HG03280 (cell line): ENCODE results near the gene GALNT14.
"Not testable (repeated sequence)": the region's sequence is repeated elsewhere in the genome, so short reads cannot be mapped to it uniquely, and the experiment has no call there.

Experiments
- ATAC-seq: cut with Tn5 transposase; IDR thresholded peaks from one replicate; pipeline ENCODE4 v1.9.1; 2021; ENCODE audit warnings: mild to moderate bottlenecking, moderate library complexity; ENCODE audit not compliant: unreplicated experiment

Gene GALNT14, protein sequence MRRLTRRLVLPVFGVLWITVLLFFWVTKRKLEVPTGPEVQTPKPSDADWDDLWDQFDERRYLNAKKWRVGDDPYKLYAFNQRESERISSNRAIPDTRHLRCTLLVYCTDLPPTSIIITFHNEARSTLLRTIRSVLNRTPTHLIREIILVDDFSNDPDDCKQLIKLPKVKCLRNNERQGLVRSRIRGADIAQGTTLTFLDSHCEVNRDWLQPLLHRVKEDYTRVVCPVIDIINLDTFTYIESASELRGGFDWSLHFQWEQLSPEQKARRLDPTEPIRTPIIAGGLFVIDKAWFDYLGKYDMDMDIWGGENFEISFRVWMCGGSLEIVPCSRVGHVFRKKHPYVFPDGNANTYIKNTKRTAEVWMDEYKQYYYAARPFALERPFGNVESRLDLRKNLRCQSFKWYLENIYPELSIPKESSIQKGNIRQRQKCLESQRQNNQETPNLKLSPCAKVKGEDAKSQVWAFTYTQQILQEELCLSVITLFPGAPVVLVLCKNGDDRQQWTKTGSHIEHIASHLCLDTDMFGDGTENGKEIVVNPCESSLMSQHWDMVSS

DNA sequence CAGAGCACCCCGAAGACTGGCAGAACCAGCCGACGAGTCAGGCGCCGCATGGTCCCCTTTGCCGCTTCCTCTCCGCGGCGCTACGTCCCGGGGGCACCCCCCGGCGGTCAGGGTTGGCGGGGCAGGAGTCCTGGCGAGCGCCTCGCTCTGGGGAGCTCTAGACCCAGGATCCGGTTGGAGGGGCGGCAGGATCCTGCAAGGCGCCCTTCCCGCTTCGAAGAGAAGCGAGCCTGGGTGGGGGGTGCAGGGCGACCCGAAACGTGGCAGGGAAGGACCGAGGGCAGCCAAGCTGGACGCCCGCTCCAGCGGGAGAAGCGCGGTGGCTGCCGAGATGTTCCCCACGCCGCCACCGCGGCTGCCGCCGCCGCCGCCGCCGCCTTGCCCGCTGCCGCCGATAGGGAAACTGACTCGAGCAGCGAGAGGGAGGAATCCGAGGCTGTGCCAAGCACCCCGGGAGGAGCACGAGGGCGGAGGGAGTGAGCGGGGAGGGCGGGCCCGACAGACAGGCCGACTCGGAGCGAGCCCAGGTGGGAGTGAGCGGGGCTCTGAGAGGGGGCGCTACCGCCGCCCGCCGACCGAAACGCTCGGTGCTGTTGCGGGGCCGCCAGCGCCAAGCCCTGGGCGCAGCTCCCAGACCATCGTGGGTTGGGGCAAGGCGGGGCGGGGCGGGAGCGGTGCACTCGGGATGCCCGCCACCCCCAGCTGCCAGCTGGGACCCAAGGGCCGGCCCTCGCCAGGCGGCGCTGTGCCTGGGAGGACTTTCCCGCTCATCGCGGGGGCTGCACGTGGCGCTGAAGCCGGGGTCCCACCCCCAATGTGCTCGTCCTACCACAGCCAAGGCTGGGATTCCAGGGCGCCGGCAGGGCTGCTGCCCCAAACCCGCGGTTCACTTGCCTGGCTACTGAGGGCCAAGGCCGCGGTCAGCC lies at the start of gene GALNT14:
GALNT14 (minus strand) TSS at position 404 of the 926 bp plus-strand sequence; CDS start at position 50, 354 bp downstream.
- ATAC-seq, result no peak

DNA sequence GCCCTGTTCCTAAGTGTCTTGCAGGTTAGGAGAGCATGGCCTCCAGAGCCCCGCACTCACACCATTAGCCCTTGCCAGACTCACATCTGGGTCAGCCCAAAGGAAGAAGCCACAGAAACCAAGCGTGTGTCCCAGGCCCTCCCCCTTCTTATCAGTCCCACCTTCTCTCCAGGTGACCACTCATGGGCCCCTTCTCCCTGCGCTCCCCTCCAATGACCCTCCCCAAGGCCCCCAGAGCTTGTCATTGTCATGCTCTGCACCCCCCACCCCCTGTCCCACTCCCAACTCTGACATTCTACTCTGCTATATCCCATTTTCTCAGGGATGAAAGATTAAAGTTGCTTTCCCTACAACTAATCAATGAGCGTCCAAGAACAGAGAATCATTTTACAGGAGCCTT lies 48.9 kb upstream of the GALNT14 start:
- ATAC-seq, result no peak

DNA sequence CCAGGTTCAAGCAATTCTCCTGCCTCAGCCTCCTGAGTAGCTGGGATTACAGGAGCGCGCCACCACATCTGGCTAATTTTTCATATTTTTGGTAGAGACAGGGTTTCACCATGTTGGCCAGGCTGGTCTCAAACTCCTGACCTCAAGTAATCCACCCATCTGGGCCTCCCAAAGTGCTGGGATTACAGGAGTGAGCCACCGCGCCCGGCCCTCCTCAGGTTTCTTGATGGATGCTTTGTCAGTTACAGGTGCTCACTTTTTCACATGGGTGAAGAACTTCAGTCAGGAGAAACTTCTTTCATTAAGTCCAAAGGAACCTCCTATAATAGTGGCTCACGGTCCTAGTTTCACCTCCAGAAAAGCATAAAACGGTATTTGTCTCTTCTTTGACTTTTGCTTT lies 45.7 kb upstream of the GALNT14 start:
- ATAC-seq, result not testable (repeated sequence)

DNA sequence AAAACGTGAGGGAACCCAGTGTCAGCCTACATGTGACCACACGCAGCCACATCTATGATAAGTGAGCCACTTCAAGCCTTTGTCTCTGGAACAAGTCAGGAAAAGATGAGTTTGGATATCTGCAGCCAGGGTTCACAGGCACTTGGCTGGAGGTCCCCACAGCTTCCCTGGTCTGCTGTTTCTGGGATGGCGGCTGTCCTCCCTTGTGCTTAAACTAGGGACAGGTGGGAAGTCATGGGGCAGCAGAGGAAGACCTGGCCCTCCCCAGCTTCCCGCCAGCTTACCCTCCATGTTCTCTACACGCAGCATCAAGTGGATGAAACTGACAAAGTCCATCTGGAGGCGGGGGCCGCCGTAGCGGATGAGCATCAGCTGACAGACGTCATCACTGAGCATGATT lies 38.5 kb upstream of the GALNT14 start:
- no peak for ATAC-seq

DNA sequence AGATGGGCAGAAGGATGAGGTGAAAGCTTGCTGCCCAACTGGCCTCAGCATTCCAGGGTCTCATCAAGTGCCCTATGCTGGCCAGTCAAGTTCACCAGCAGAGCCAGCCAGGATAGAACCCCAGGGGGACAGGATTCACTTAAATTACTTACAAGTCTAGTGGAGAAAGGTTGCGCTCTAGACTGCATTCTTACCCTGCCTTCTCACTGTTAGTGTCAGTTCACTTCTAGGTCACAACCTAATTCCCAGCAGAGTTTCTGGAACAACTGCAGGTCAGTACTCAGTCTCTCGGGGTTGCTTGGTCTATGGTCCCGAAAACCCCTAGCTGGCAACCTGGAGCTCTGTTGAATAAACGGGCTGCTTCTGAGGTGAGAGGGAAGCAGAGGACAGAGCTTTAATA lies 32.9 kb upstream of the GALNT14 start:
- ATAC-seq, result no peak

DNA sequence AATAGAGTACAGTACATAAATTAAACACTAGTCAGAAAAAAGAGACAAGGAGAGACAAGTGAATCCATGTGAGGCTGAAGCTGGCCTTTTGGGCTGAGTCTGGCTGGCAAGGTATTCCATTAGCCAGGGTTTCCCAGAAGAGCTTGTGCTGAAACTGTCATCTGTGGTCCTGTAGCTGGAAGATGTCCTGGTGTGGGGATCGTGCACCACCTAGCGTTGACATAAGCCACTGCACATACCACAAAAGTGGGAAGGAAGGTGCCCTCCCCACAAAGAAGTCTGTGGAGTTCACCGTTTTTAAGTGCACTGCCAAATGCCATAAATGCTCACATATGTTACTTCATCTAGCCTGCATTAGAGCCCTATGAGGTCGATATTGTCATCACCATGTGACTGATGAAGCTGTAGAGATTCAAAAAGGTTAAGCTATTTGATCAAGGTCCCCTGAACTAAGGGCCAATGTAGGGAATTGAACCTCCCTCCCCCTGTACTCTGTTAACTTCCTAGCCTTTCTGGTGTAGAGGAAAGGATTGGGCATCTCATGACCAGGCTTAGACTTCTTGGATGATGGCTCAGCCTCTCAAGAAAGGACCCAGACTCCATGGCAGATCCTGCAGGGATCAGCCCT lies 31.9 kb upstream of the GALNT14 start:
- ATAC-seq, result peak; percentile 85

DNA sequence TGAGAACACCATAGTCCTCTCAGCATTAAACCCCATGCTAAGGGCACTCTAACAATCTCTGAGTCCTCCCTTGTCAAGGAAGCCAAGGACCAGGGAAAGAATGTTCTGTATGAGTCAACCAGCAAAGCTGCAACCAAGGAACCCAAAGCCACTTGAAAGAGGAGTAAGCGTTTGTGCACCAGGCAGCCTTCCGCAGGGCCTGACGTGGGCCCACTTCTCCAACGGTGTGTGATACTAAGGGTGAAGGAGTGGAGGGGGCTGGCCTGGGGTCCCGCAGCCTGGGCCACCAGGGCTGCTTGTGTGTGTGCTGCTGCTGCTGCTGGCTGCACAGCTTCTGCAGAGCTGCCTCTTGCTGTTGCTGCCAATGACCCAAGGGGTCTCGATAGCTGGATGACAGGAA lies 30.1 kb upstream of the GALNT14 start:
- ATAC-seq, result no peak

DNA sequence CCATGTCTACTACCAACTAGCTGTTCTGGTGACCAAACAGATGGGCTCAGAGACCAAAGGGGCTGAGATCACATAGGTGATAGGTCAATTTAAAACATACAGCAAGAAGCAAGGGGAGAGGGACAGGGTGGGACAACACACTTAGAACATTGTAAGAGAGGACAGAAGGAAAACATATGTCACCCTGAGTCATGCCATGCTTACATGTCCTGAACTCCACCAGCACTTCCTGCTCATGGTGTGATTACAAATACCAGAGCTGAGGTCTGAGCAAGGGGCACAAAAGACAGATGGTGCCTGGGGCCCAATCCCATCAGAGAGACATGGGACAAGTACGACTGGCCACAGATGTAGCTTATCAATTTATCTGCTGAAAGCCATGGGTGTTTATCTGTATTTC lies 28.7 kb upstream of the GALNT14 start:
- ATAC-seq, result no peak

DNA sequence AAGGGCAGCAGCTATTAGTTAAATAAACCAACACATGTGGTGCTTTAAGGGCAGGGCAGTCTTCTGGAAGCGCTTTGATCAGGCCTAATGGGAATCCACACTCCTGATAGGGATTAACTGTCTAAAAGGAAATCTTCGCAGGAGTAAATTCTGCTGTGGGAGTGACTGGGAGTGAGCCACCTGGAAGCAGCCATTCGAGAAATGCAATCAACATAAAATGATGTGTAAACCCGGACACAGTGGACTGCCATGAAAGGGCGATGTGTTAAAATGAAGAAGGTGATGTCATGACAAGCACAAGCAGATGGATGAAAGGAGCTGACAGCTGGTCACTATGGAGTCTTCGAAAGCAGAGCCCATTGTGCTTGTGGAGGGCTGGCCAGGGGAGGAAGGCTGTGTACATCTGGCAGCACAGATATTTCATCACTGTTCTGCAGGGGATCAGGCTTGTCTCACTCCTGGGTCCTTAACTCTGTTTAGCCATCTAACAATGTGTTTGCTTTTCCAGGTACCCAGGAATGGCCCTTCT lies 24.8 kb upstream of the GALNT14 start:
- ATAC-seq, result no peak

DNA sequence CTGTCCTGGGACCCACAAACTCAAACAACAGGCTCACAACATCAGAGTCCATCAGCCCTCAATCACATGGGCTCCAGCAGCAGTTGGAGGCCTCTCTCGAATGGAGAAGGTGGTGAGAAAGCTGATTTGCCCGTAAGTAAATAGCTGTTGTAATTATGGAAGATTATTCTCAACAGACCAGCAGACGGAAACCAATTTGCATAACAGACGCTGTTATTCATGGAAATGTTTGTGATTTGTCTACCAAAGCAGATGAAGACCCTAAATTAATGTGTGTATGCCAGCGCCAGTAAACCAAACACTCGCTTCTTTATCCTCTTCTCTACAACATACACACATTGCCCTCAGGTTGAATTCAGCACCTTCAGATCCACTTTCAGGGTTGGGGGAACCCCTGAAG lies 23.4 kb upstream of the GALNT14 start:
- ATAC-seq, result no peak

DNA sequence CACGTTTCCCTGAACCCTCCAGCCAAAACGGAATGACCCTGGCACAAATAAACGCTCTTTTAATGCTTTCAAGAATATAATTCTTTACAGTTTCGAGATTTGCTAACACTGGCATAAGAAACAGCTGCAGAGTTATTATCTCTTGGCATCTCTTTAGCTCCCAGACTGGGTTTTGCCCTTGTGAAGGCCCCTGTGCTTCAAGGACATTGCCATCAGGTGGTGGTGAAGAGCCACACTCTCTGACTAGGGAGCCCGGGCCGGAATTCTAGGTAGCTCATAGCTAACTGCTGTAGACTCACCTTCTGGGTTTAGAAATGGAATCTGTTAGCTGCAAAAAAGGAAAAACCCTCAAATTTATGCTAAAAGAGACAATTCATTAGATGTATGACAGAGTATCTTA lies 13.3 kb upstream of the GALNT14 start:
- no peak for ATAC-seq

DNA sequence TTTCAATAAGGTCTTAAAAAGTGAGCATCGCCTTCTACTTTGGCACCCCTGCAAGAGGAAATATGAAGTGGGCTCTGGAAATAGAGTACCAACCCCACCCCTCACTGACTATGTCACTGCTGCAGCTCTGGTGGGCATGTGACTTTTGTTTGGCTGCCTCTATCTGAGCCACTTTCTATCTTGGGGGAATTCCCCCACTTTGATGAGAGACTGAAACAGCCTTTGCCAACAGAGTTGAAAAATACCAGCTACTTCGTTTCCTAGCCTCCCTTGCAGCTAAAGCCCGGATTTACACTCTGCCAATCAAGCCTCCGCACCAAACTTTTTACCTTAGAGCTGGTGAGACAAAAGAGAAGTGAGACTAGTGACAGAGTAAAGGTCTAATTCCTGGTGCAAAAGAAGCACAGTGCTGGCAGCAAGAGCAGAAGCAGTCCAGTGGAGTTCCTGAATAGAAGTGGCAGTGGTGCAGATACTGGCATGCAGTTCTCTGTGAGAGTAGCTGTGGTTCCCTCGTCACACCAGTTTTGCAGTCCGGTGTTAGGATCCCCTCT lies 12.0 kb upstream of the GALNT14 start:
- ATAC-seq, result no peak

DNA sequence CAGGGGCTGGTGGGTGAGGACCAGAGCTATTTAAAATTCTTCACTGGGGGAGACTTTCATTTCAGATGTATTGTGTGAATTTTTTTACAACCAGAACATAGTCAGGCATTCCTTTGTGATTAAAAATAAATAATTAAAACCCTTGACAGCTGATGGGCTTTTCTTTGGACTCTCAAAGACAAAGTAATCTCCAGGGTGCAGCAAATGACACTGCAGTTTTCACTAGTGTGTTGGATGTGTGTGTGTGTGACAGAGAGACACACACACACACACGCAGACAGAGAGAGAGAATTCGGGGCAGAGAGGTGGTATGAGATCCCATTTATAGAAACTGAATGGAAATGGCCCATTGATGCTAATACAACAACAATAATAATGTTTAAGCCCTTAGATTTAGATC lies 10.3 kb upstream of the GALNT14 start:
- ATAC-seq, result no peak

DNA sequence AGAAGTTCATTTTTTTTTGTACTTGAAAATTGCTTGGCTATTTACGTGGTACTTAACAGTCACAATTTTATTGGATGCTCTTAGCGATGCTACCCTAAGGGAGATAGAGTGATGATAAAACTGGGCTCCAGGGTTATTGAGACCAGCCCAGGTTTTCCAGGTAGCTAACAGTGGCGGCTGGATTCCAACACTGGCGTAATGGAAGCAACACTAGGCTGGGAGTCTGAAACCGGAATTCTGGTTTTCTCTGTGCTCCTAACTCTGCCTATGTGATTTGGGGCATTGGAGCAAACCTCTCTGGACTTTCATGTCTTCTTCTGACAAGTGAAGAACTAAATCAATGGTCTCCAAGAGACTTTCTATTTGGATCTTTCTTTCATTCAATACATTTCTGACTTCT lies 9.4 kb upstream of the GALNT14 start:
- no peak for ATAC-seq

DNA sequence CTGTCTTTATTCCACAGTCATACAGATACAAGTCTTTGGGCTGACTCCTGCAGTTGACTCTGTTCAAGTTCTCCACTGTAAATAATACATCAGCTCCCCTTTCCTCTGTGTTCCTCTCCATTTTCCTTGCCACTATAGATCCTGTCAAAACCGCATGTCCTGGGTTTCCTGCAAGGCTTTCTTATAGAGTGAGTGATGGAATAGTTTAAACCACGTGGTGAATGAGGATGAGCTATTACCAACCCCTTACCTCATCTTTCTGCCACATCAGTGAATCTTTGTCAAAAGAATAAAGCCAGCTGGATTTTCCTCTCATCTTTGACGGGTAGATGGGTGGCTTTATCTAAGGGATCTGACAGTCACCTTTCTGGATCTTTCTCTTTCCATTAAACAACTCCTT lies 3.9 kb upstream of the GALNT14 start:
- ATAC-seq, result no peak

DNA sequence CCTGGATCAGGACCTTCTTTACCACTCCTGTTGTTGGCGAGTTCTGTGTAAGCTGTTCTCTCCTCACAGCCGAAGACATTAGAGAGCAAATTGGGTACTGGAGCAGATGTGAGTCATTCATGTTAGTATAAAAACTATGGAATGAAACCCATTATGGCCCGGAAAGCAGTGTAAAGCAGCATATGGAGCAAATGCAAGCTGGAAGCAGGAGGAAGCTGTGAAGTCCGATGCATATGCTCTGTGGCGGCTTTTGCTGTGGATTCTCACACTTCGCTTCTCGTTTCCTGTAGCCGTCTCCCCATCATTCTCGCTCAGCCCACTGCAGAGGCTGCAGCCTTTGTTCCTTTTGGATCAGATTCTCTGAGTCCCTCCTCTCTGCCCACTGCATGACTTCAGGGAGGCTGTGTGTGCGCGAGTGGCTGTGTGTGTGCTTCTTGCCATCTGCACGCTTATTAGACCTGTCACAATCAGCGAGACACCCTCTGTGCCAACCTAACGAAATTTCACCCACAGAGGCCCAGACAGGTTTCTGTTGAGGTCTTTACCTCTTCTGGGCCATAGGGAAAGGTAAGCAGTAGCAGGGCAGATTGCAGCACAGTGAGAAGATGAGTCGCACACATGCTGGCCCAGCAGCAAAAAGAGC lies 3.3 kb upstream of the GALNT14 start:
- ATAC-seq, result no peak

DNA sequence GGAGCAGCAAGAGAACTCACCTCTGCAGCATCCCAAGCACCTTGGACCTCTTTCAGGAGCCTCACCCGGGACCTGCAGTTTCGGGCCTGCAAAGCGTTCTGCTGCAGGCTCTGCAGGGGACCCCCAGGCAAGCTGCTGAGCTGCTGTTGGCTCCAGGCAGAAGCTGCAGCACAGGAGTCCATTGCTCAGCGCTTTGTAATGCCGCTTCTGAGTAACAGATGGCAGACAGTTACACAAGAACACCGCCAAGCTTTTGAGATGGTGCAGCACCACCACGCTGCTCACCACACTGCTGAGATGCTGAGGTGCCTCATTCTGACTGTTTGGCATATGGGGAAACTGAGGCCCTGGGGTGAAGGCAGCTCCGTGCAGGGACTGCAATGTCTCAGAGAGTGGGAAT lies 1.9 kb upstream of the GALNT14 start:
- ATAC-seq, result no peak

DNA sequence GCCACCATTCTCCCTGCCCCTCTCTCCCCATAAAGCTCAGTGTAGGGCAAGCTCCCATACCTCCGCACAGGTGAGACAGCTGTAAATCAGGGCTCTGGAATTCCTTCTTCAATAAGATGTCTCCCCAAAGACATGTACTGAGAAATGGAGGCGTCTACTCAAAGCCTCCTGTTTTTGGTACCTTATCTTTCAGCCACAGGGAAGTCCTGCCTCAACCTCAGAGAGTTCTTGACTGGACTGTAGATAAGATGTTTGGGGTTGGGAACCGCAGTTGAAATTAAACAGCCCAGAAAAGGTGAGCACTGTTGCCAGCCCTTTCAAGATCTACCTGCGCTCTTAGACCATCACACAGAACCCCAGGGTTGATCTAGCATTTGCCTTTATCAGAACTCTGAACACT lies 1.4 kb upstream of the GALNT14 start:
- ATAC-seq, result no peak

DNA sequence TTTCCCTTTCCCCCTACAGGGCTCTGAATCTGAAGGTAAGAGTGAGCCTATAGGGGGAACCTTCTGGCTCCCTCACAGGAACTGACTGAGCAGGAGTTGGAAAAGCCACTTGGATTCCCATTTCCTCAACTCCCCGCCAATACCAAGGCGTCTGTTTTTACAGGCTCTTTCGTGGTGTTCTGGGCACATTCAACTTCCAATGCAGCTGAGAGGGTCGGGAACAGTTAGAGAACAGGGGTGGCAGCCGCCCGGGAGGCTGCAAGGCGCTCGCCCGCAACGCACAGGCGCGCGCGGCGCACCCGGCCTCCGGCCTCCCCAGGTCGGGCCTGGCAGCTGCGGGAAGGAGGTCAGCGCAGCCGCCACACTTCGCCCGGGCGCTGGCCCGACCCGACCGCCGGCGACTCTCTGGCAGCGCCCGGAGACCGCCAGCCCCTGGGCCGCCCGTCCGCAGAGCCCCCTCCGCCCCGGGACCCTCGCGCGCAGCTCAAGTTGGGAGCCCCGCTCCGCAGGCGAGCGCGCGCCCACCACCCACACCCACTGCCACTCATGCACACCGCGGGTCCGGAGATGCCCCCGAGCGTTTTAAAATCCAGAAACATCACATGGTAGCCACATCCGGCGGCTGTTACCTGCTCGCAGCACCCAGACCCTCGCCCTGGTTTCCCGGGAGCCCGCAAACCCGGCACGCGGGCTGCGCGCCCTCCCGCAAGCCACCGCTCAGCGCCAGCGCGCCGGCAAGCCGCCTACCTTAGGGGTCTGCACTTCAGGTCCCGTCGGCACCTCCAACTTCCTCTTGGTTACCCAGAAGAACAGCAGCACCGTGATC lies 816 bp downstream of the GALNT14 start:
- no peak for ATAC-seq
